ENCODE measurements around the gene TMEM184C.

Gene TMEM184C

DNA sequence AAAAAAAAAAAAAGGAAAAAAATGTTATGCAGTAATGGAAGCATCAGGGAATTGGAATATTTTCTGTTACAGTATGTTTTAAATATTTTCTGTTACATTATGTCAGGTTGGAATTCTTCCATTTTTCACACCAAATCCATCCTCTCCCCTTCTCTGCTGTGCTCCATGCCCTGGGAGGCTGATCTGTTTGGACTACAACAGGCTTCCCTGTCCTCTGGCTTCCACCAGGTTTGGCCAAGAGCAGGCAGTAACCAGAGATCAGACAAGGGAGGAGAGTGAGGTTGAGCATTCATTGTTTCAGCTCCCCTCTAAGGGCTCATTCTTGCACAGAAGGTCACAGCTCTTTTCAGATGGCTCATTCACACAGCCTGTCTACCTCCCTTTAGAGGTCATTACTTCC, 11.7 kb upstream of the TMEM184C start:
- DNase-seq = no peak

GRCh38 chr4:147607471-147607870, 9.7 kb upstream of the TMEM184C start:
- DNase-seq = no peak

- DNase-seq = no peak
Observed at GRCh38 chr4:147610686-147611085, 6.5 kb upstream of the TMEM184C start.

DNA sequence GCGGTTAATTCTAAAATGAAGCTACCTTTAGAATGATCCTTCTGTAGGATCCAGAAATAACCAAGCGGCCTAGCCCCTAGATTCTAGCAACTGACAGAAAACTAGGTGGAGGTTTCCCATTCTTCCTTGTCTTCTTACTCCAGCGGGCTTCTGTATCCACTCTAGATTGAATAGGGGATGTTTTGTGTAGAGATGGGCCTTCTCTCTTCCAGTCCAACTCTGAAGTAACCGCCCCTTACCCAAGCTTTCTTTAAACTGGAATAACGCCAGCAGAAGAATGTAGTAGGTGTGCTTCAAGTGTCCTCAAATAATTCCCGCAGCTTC, 386 bp upstream of the TMEM184C start:
- DNase-seq = no peak

- DNase-seq = no peak
Observed at GRCh38 chr4:147617841-147618691, 869 bp downstream of the TMEM184C start.

DNA sequence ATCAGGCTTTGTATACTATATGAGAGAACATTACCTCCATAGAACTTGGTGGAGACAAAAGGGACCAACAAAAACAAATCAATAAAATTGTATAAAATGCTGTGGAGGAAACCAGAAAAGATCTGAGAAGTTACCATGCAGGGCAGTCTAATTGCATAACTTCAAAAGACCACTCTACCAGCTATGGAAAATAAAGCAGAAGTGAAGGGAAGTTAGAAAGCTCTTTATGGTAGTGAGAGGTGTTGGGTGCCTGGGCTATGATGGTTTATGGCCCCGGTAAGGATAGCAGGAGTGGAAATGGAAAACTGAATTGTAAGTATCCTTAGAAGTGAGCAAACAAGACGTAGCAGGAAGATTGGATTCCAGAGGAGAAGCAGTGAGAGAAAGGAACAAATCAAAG, 3.1 kb downstream of the TMEM184C start:
- DNase-seq = no peak

- no peak for DNase-seq
Observed at GRCh38 chr4:147625733-147626132, 8.5 kb downstream of the TMEM184C start.

GRCh38 chr4:147626903-147627302, 9.7 kb downstream of the TMEM184C start:
- DNase-seq = no peak

GRCh38 chr4:147628415-147628814, 11.2 kb downstream of the TMEM184C start:
- no peak for DNase-seq

DNA sequence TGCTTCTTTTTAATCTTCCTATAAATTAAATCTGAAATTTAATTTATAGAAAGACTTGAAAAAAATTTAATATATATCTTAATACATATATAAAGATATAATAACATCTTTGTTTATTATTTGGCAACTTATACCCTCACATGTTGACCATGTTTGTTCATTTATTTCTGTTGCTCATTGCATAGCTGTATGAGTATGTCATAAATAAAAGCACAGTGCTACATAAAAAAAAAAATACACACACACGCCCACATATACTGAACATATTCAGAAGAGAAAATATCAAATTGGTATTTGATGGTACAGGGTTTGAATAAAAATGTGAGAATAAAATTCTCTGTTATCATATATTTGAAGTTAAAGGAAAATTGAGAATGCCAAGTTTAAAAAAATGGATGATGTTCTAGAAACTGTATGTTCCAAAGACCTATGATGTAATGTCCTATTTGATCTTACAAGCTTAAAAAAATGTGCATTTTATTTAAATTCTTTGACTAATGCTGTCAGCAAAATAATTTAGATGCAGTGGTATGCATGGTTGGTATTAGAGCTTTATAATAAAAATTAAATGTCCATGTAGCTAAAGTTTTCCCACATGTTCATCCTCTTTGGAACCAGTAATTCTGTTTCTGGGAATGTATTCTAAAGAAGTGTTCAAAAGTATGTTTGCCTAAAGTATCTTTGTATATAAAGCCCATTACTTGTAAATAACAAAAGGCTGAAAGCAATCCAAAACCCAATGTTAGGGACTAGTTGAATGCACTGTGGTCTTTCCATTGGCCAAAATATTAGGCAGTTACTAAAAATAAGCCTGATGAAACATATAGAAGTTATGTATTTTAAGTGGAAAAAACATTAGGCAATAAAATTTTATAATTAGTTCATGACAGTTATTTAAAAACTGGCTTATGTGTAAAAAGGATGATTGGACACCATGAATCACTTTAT, 12.9 kb downstream of the TMEM184C start:
- no peak for DNase-seq

DNA sequence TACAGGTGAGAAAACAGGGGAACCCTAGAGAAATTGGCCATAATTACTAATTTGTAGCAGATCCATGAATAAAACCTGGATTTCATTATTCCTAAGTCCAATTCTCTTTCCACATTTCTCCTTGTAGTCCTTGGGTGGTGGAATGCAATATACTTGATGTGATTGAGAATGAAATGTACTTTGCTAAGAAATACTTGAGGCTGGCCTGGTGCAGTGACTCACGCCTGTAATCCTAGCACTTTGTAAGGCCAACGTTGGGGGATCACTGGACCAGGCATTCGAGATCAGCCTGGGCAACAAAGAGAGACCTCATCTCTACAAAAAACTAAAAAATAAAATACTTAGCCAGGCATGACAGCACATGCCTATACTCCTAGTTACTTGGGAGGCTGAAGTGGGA, 15.9 kb downstream of the TMEM184C start:
- no peak for DNase-seq

GRCh38 chr4:147633643-147634042, 16.4 kb downstream of the TMEM184C start:
- no peak for DNase-seq

GRCh38 chr4:147635348-147635747, 18.2 kb downstream of the TMEM184C start:
- DNase-seq = no peak

DNA sequence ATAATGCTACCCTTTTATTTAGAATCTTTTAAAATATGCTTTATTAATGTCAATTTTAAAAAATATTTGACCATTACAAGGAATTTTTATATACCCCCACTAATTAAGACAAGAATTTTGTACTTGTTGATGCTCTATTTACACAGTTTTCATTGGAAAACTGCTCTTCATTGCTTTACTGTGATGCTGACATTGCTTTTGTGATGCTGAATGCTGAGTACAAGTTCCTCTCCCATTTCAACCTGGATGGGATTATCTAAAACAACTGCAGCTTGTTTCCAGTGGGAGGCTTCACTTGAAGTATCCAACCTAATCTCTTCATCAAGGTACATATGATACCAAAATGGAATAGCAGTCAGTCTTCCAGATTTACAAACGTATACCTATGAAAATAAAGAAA, 21.2 kb downstream of the TMEM184C start:
- DNase-seq = no peak

DNA sequence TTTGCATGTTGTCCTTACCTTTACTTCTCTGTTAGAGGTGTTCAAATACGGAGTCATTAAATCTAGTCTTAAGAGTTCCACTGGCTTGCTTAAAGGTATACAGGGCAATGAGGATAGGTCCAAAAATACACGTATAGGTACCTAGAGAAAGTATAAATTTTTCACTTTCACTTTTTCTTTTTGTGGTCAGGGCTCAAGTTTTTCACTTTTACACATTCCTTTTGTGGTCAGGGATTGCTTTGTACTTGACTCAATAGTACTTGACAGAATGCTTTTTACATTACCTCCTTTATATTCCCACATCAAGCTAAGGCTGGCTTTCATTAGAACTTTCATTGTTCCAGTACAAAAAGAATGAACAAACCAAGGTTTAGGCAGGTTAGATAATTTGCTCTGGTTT, 21.7 kb downstream of the TMEM184C start:
- no peak for DNase-seq

DNA sequence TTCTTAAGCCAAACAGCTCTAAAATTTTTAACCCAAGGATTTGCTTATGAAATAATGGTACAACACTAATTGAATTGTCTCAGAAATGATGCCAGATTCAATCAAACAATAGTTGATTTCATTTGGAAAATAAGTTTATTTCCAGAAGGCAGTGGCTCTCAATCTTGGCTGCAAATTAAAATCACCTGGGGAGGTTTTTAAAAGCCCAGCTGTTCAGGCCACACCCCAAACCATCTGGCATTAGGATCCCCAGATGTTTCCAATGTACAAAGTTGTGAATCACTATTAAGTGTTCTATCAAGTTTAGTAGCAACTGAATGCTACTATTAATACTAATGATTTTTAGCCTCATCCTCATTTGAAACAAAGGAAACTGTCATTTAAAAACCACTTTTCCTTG, 22.2 kb downstream of the TMEM184C start:
- DNase-seq = no peak

DNA sequence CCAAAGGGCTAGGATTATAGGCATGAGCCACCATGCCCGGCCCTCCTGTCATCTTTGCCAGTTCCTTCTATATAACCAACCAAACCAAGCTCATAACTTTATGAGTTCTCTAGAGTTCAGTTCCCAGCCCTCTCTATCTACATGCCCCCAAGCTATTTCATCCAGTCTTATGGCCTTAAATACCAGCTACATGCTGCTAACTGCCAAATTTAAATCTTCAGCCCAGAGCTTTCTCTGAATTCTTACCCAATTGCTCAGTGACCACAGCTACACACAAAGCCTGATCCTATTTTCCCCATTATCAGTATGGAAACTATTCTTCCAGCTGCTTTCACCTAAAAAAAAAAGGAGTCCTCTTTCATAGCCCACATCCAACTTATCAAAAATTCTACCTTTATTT, 23.1 kb downstream of the TMEM184C start:
- DNase-seq = no peak

DNA sequence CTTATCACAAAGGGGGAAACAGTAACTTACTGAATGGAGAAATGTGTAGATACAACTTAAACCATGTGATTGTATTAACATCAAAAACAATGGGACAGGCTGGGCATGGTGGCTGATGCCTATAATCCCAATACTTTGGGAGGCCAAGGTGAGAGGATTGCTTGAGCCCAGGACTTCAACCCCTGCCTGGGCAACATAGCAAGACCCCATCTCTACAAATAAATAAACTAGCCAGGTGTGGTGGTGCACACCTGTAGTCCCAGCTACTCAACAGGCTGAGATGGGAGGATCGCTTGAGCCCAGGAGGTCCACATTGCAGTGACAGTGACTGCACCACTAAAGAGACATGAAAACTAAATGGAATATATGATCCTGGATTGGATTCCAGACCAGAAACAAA, 26.4 kb downstream of the TMEM184C start:
- no peak for DNase-seq

DNA sequence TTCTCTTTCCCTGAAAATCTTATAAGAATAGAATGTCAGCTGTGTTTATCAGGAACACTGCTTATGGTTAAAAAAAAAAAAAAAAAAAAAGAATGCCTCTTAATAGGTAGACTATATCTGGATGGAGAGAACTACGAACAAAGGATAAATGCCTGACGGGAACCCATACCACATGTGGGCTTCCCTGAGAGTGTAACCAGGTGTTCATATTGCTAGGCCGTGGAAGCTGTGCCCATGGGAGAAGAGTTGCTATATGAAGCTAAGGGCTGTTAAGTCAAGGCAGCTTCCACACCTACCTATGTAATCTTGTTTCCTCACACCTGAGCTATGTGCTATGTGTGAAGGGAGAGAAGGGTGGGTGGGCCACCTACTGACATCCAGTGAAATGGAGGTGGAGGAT, 27.3 kb downstream of the TMEM184C start:
- no peak for DNase-seq

- no peak for DNase-seq
Observed at GRCh38 chr4:147645099-147645498, 27.9 kb downstream of the TMEM184C start.

- DNase-seq = no peak
Observed at GRCh38 chr4:147648656-147649055, 31.5 kb downstream of the TMEM184C start.

DNA sequence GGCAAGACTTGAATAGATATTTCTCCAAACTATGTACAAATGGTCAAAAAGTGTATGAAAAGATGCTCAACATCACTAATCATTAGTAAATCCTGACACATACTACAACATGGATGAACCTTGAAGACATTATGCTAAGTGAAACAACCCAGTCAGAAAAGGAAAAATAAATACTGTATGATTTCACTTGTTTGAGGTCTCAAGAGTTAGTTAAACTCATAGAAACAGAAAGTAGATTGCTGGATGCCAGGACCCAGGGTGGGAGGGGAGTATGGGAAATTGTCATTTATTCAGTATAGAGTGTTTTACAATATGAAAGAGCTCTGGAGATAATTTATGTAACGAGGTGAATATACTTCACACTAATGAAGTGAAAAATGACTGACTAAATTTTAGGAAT, 34.4 kb downstream of the TMEM184C start:
- no peak for DNase-seq

DNA sequence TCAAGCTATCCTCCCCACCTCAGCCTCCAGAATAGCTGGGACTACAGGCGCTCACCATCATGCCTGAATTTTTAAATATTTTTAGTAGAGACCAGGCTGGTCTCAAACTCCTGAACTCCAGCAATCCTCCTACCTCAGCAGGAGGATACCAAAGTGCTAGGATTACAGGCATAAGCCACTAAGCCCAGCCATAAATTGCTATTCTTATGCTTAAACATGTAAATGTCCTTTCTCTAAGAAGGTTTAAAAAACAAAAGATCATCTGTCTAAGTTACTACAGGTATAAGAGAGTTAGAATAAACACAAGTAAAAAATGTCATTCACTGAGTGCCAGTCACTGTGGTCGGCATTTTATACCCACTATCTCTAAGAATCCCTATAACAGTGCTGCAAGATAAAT, 38.4 kb downstream of the TMEM184C start:
- DNase-seq = no peak

- no peak for DNase-seq
Observed at GRCh38 chr4:147658501-147658900, 41.3 kb downstream of the TMEM184C start.
